IMR-90 (cell line): ENCODE data around the gene RTN4IP1. TPM values are rescaled to one million over a fixed set of nuclear protein-coding genes. Genes with fewer than 3 reads are reported as not detected.
A peak's percentile ranks its signal among the peaks of the same experiment; 100 is the strongest.

Experiments used
- ATAC-seq: fragments of 200-7000 bp; cut with Tn5 transposase; 2 replicates; pipeline ENCODE4 v1.9.1; 2020; ENCODE audit warnings: low read depth, mild to moderate bottlenecking, moderate library complexity
- BruUV-seq: library from RNA; stranded (reverse); fragments of 400-500 nt; replicated peaks from 2 replicates; lab custom pipeline; 2021; lab: Mats Ljungman, UMichigan
- CTCF ChIA-PET: fragments of 300-600 bp; formaldehyde crosslinking; extraction: SDS; loops from one replicate; lab custom pipeline; 2021; ENCODE audit warnings: antibody characterized with exemption; lab: Yijun Ruan, JAX
- POLR2A ChIA-PET: fragments of 300-600 bp; sonication (Branson Sonifier 250); formaldehyde crosslinking; loops from one replicate; lab custom pipeline; 2022; ENCODE audit warnings: antibody characterized with exemption; ENCODE audit not compliant: unreplicated experiment; lab: Charles Lee
- DNase-seq: peaks from one replicate; pipeline ENCODE4 v3.0.0; 2013
- H2AFZ ChIP-seq: replicated peaks from 2 replicates; pipeline ENCODE3; 2013; ENCODE audit warnings: low read length, mild to moderate bottlenecking; ENCODE audit not compliant: poor library complexity
- H2AK5ac ChIP-seq: 2 replicates; pipeline ENCODE4 v1.6.1; 2013; ENCODE audit warnings: low read depth, low read length, inconsistent platforms
- H2AK9ac ChIP-seq: replicated peaks from 2 replicates; pipeline ENCODE3; 2013; ENCODE audit warnings: mild to moderate bottlenecking, low read depth, low read length, moderate library complexity; ENCODE audit not compliant: poor library complexity
- H2BK120ac ChIP-seq: 2 replicates; pipeline ENCODE4 v1.6.1; 2013; ENCODE audit warnings: low read depth, low read length, inconsistent platforms
- H2BK15ac ChIP-seq: 3 replicates; pipeline ENCODE4 v1.6.1; 2013; ENCODE audit warnings: low read depth, low read length, inconsistent platforms
- H2BK20ac ChIP-seq: 2 replicates; pipeline ENCODE4 v1.6.1; 2013; ENCODE audit warnings: low read depth, mild to moderate bottlenecking, inconsistent platforms, low read length, moderate library complexity
- H2BK5ac ChIP-seq: 2 replicates; pipeline ENCODE4 v1.6.1; 2013; ENCODE audit warnings: mild to moderate bottlenecking, low read depth, low read length, inconsistent platforms; ENCODE audit not compliant: poor library complexity, severe bottlenecking
- H3K14ac ChIP-seq: replicated peaks from 2 replicates; pipeline ENCODE4 v1.6.1; 2013; ENCODE audit warnings: low read depth, low read length, inconsistent platforms
- H3K18ac ChIP-seq: 2 replicates; pipeline ENCODE4 v1.6.1; 2013; ENCODE audit warnings: low read depth, low read length, control low read depth
- H3K23ac ChIP-seq: 2 replicates; pipeline ENCODE4 v1.6.1; 2013; ENCODE audit warnings: low read depth, low read length, inconsistent platforms
- H3K27ac ChIP-seq: 2 replicates; pipeline ENCODE4 v1.5.1; 2013; ENCODE audit warnings: mild to moderate bottlenecking, control low read depth, low read length; ENCODE audit not compliant: insufficient read depth
- H3K27me3 ChIP-seq: 2 replicates; pipeline ENCODE4 v1.6.1; 2013; ENCODE audit warnings: low read length; ENCODE audit not compliant: control insufficient read depth, insufficient read depth
- H3K36me3 ChIP-seq: 2 replicates; pipeline ENCODE4 v1.6.1; 2013; ENCODE audit warnings: low read length, mixed read lengths; ENCODE audit not compliant: control insufficient read depth, insufficient read depth
- H3K4ac ChIP-seq: 2 replicates; pipeline ENCODE4 v1.6.1; 2013; ENCODE audit warnings: low read depth, low read length, inconsistent platforms
- H3K4me1 ChIP-seq: 2 replicates; pipeline ENCODE4 v1.6.1; 2013; ENCODE audit warnings: low read length, mixed read lengths; ENCODE audit not compliant: control insufficient read depth, insufficient read depth
- H3K4me2 ChIP-seq: 2 replicates; pipeline ENCODE4 v1.6.1; 2013; ENCODE audit warnings: low read depth, mild to moderate bottlenecking, control low read depth, low read length, moderate library complexity
- H3K4me3 ChIP-seq: 2 replicates; pipeline ENCODE4 v1.5.1; 2013; ENCODE audit warnings: low read depth, mild to moderate bottlenecking, control low read depth, low read length, moderate library complexity; ENCODE audit not compliant: insufficient read depth
- H3K56ac ChIP-seq: 2 replicates; pipeline ENCODE4 v1.6.1; 2013; ENCODE audit warnings: low read length, inconsistent platforms; ENCODE audit not compliant: insufficient read depth; ENCODE audit errors: extremely low read depth
- H3K79me1 ChIP-seq, 2 experiments: 2 replicates each; pipeline ENCODE4 v1.6.1; 2013; ENCODE audit warnings: low read length in 2 of 2, inconsistent platforms in 1 of 2, low read depth in 1 of 2
- H3K9ac ChIP-seq: 2 replicates; pipeline ENCODE4 v1.6.1; 2013; ENCODE audit warnings: low read depth, low read length, control low read depth
- H3K9me1 ChIP-seq: 2 replicates; pipeline ENCODE4 v1.6.1; 2013; ENCODE audit warnings: low read length, inconsistent platforms; ENCODE audit not compliant: insufficient read depth
- H3K9me3 ChIP-seq: 2 replicates; pipeline ENCODE4 v1.6.1; 2013; ENCODE audit warnings: low read length; ENCODE audit not compliant: control insufficient read depth, insufficient read depth
- H4K20me1 ChIP-seq: 2 replicates; pipeline ENCODE4 v1.6.1; 2013; ENCODE audit warnings: low read length, inconsistent platforms; ENCODE audit not compliant: insufficient read depth
- H4K5ac ChIP-seq: 2 replicates; pipeline ENCODE4 v1.6.1; 2013; ENCODE audit warnings: mild to moderate bottlenecking, low read depth, low read length, control low read depth
- H4K8ac ChIP-seq, 2 experiments: 2 replicates each; pipeline ENCODE4 v1.6.1; 2013; ENCODE audit warnings: low read depth in 2 of 2, low read length in 2 of 2, control low read depth in 1 of 2, inconsistent platforms in 1 of 2
- H4K91ac ChIP-seq: 2 replicates; pipeline ENCODE4 v1.6.1; 2013; ENCODE audit warnings: low read depth, low read length, inconsistent platforms; ENCODE audit not compliant: insufficient read depth
- CHD1 ChIP-seq: IDR thresholded peaks from 2 replicates; pipeline ENCODE4 v1.6.1; 2012; ENCODE audit warnings: low read depth, low read length, improper control_type of control experiment
- FOS ChIP-seq: fragments of 150-350 bp; IDR thresholded peaks from 2 replicates; pipeline ENCODE4 v1.6.1; 2016; ENCODE audit warnings: low read depth, low read length
- MAFK ChIP-seq: IDR thresholded peaks from 2 replicates; pipeline ENCODE4 v1.6.1; 2012; ENCODE audit warnings: low read depth, low read length, improper control_type of control experiment
- MAZ ChIP-seq: IDR thresholded peaks from 2 replicates; pipeline ENCODE4 v1.6.1; 2012; ENCODE audit warnings: low read depth, mild to moderate bottlenecking, low read length, improper control_type of control experiment, moderate library complexity, borderline replicate concordance
- MXI1 ChIP-seq: IDR thresholded peaks from 2 replicates; pipeline ENCODE4 v1.6.1; 2012; ENCODE audit warnings: low read depth, mild to moderate bottlenecking, low read length, moderate library complexity, borderline replicate concordance
- POLR2A ChIP-seq: IDR thresholded peaks from 2 replicates; pipeline ENCODE4 v1.6.1; 2012; ENCODE audit warnings: mild to moderate bottlenecking, low read depth, low read length
- RAD21 ChIP-seq: IDR thresholded peaks from 2 replicates; pipeline ENCODE4 v1.6.1; 2012; ENCODE audit warnings: low read length, improper control_type of control experiment
- RCOR1 ChIP-seq: IDR thresholded peaks from 2 replicates; pipeline ENCODE4 v1.6.1; 2012; ENCODE audit warnings: mild to moderate bottlenecking, low read length, improper control_type of control experiment; ENCODE audit not compliant: insufficient replicate concordance
- RFX5 ChIP-seq: IDR thresholded peaks from 2 replicates; pipeline ENCODE4 v1.8.0; 2012; ENCODE audit warnings: low read depth, mild to moderate bottlenecking, low read length, moderate library complexity
- SMC3 ChIP-seq: fragments of 150-350 bp; IDR thresholded peaks from 2 replicates; pipeline ENCODE4 v1.6.1; 2016; ENCODE audit warnings: low read depth, mild to moderate bottlenecking, antibody characterized with exemption, low read length, moderate library complexity
- WGBS, 2 experiments: methylation state at CpG; one replicate each; pipeline versions ENCODE4 v1.1.5 to v1.1.7; 2013; ENCODE audit warnings: missing lambda C conversion rate in 2 of 2; ENCODE audit not compliant: insufficient read length in 1 of 2; ENCODE audit errors: extremely low coverage in 2 of 2; 5-methylcytosine and 5-hydroxymethylcytosine counted together
- dilution Hi-C: fragments of 300-500 bp; cut with HindIII; formaldehyde crosslinking; loops from one replicate; pipeline ENCODE4 v1.14.3; 2018; ENCODE audit warnings: low sequenced_read_pairs; ENCODE audit not compliant: unreplicated experiment
- in situ Hi-C: fragments of 300-500 bp; cut with MboI; formaldehyde crosslinking; loops from 3 replicates; pipeline ENCODE4 v1.14.3; 2019; ENCODE audit warnings: low sequenced_read_pairs, inconsistent platforms, mixed read lengths
- intact Hi-C: fragments of 100-400 bp; cut with micrococcal nuclease; formaldehyde crosslinking; loops from 2 replicates; pipeline ENCODE4 v1.10.0; 2022
- polyA plus RNA-seq, 3 experiments: library from polyadenylated mRNA; depleted of rRNA; stranded (reverse); fragments of >200 nt; gene quantifications; 2 replicates each; pipeline ENCODE4 v1.2.3, GENCODE V29; 2012; ENCODE audit warnings: low replicate concordance in 1 of 3
- total RNA-seq: library from RNA; depleted of rRNA; stranded (reverse); fragments of >200 nt; gene quantifications from 2 replicates; pipeline ENCODE4 v1.2.3, GENCODE V29; 2012
- TF ChIP-seq, protein P1 (sequence below): fragments of 150-350 bp; IDR thresholded peaks from 2 replicates; pipeline ENCODE4 v1.6.1; 2017; ENCODE audit warnings: mild to moderate bottlenecking, antibody characterized with exemption, low read length, low read depth
- TF ChIP-seq, protein P2 (sequence below): fragments of 150-350 bp; IDR thresholded peaks from 2 replicates; pipeline ENCODE4 v1.6.1; 2016; ENCODE audit warnings: low read depth, mild to moderate bottlenecking, low read length, moderate library complexity, borderline replicate concordance
- TF ChIP-seq, protein P3 (sequence below): conservative IDR thresholded peaks from 2 replicates; pipeline ENCODE4 v1.5.1; 2012; ENCODE audit warnings: mild to moderate bottlenecking, low read depth, low read length, improper control_type of control experiment

Gene RTN4IP1
- total and polyA plus RNA-seq, 2 of the 4 experiments (the other 2 are of a cell fraction) = 5.7 to 9.9 TPM

DNA sequence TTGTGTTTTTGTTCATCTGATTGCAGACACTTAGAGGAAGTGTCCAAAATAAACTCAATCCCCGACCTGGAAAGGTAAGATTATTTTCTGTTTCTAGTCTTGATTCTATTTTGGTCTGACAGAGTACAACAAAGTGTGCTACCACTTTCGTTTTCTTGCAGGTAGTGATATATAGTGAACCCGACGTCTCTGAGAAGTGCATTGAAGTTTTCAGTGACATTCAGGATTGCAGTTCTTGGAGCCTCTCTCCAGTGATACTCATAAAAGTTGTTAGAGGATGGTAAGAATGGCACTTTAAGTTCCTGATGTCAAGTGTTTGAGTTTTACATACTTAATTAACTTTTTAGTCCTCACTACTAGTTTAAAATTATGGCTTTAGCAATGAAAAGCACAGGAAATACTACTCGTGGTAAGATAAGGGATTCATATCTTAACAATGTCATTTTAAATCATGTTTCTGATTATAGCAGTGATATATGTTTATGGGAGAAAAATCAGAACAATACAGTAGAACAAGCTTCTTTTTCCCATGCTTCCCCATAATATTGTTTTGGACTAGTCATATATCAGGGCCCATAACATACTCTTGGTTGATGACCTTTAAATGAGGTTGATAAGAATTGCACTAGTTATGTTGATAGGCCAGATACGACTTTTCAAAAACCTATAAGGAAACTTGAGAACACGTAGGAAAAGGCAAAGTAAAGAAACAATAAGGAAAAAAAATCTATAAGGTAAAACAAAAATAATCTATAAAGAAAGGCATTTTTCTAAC, 104.0 kb downstream of the RTN4IP1 start:
- H2BK20ac ChIP-seq = peak overlapping the region; percentile 6; the same call in 1 of the 2 replicates
- ATAC-seq = no peak
- intact Hi-C loops (no loop called here), dilution Hi-C loops (no loop called here), in situ Hi-C loops (no loop called here)
- no peaks in the 10 kb centered on the region for H3K79me1 ChIP-seq
- no peak overlapping the region for H3K4me3 ChIP-seq
- no peaks in the 10 kb centered on the region for H3K36me3 ChIP-seq
- no peak overlapping the region for H2AFZ ChIP-seq
- BruUV-seq = no TSS peak
- H3K4ac ChIP-seq = no peak overlapping the region
- TF ChIP-seq SMC3 (no peak), RCOR1 (no peak), RAD21 (no peak), POLR2A (no peak), FOS (no peak), MAZ (no peak), MAFK (no peak), CHD1 (no peak), MXI1 (no peak), RFX5 (no peak)
- TF ChIP-seq, protein P1, sequence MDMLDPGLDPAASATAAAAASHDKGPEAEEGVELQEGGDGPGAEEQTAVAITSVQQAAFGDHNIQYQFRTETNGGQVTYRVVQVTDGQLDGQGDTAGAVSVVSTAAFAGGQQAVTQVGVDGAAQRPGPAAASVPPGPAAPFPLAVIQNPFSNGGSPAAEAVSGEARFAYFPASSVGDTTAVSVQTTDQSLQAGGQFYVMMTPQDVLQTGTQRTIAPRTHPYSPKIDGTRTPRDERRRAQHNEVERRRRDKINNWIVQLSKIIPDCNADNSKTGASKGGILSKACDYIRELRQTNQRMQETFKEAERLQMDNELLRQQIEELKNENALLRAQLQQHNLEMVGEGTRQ = no peak
- TF ChIP-seq, protein P2, sequence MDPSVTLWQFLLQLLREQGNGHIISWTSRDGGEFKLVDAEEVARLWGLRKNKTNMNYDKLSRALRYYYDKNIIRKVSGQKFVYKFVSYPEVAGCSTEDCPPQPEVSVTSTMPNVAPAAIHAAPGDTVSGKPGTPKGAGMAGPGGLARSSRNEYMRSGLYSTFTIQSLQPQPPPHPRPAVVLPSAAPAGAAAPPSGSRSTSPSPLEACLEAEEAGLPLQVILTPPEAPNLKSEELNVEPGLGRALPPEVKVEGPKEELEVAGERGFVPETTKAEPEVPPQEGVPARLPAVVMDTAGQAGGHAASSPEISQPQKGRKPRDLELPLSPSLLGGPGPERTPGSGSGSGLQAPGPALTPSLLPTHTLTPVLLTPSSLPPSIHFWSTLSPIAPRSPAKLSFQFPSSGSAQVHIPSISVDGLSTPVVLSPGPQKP = no peak
- TF ChIP-seq, protein P3, sequence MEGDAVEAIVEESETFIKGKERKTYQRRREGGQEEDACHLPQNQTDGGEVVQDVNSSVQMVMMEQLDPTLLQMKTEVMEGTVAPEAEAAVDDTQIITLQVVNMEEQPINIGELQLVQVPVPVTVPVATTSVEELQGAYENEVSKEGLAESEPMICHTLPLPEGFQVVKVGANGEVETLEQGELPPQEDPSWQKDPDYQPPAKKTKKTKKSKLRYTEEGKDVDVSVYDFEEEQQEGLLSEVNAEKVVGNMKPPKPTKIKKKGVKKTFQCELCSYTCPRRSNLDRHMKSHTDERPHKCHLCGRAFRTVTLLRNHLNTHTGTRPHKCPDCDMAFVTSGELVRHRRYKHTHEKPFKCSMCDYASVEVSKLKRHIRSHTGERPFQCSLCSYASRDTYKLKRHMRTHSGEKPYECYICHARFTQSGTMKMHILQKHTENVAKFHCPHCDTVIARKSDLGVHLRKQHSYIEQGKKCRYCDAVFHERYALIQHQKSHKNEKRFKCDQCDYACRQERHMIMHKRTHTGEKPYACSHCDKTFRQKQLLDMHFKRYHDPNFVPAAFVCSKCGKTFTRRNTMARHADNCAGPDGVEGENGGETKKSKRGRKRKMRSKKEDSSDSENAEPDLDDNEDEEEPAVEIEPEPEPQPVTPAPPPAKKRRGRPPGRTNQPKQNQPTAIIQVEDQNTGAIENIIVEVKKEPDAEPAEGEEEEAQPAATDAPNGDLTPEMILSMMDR = no peak
- no peaks in the 10 kb centered on the region for H3K9me3 ChIP-seq
- WGBS, 2 experiments = no CpG with 5 or more reads among the region's 7 CpGs
- no peak overlapping the region for H3K27ac ChIP-seq
- peak overlapping the region in 1 of 2 experiments; percentile 12; a peak in 1 of 4 replicates for H4K8ac ChIP-seq
- 0 out of 2 replicates have a peak, but pooled peaks cover 2% of the 10 kb centered on the region for H3K9me1 ChIP-seq
- no peak overlapping the region for H3K18ac ChIP-seq
- H2BK5ac ChIP-seq = peak overlapping the region; percentile 14
- H4K5ac ChIP-seq = no peak overlapping the region; the same call in 1 of the 2 replicates
- no peak overlapping the region for H2AK5ac ChIP-seq
- CTCF ChIA-PET = no interaction called here
- H3K4me1 ChIP-seq = peaks cover 5% of the 10 kb centered on the region
- no peak overlapping the region for H3K9ac ChIP-seq
- POLR2A ChIA-PET = no interaction called here
- peak overlapping the region; percentile 33; the same call in 1 of the 2 replicates for H2BK120ac ChIP-seq
- no peak overlapping the region; the same call in 1 of the 2 replicates for H3K23ac ChIP-seq
- no peak overlapping the region for H2AK9ac ChIP-seq
- DNase-seq = no peak
- H4K20me1 ChIP-seq = no peaks in the 10 kb centered on the region
- no peaks in the 10 kb centered on the region for H3K27me3 ChIP-seq
- no peak overlapping the region for H3K56ac ChIP-seq
- H3K4me2 ChIP-seq = no peak overlapping the region
- no peak overlapping the region for H3K14ac ChIP-seq
- H2BK15ac ChIP-seq = peak overlapping the region; percentile 9; the same call in 1 of the 3 replicates
- H4K91ac ChIP-seq = no peak overlapping the region
